Keratinocyte (primary cell): ENCODE data around the gene ZBTB7A.

Experiments used
- EZH2 ChIP-seq: IDR thresholded peaks from one replicate; pipeline ENCODE4 v1.6.1; 2012; ENCODE audit warnings: inconsistent platforms, mild to moderate bottlenecking, low read length, moderate library complexity
- TF ChIP-seq, protein P1 (sequence below), 3 experiments: IDR thresholded peaks in 1 of 3; conservative IDR thresholded peaks in 1 of 3; optimal IDR thresholded peaks in 1 of 3; 2 replicates in 2 of 3; 3 replicates in 1 of 3; pipeline versions ENCODE3 to v1.5.1; 2011; ENCODE audit warnings: low read length in 3 of 3, mild to moderate bottlenecking in 3 of 3, moderate library complexity in 2 of 3, control low read depth in 1 of 3, inconsistent platforms in 1 of 3; ENCODE audit not compliant: insufficient read depth in 2 of 3; ENCODE audit errors: extremely low read depth in 1 of 3

GRCh38 chr19:4031420-4031819, 35.3 kb downstream of the ZBTB7A start:
- TF ChIP-seq, protein P1, sequence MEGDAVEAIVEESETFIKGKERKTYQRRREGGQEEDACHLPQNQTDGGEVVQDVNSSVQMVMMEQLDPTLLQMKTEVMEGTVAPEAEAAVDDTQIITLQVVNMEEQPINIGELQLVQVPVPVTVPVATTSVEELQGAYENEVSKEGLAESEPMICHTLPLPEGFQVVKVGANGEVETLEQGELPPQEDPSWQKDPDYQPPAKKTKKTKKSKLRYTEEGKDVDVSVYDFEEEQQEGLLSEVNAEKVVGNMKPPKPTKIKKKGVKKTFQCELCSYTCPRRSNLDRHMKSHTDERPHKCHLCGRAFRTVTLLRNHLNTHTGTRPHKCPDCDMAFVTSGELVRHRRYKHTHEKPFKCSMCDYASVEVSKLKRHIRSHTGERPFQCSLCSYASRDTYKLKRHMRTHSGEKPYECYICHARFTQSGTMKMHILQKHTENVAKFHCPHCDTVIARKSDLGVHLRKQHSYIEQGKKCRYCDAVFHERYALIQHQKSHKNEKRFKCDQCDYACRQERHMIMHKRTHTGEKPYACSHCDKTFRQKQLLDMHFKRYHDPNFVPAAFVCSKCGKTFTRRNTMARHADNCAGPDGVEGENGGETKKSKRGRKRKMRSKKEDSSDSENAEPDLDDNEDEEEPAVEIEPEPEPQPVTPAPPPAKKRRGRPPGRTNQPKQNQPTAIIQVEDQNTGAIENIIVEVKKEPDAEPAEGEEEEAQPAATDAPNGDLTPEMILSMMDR (optimal IDR thresholded peaks at IDR 0.05 in 1 of 3, IDR thresholded peaks at IDR 0.05 in 1 of 3, conservative IDR thresholded peaks at IDR 0.05 in 1 of 3; ENCODE audit: extremely low read depth in 1 of 3, insufficient read depth in 2 of 3, low read length in 3 of 3) = no peak
- no peak for TF ChIP-seq EZH2
